Subcutaneous abdominal adipose tissue (tissue), 5 donors: ENCODE measurements around the gene FMN1.
A peak's percentile ranks its signal among the peaks of the same experiment; 100 is the strongest.

Source experiments
- H3K27ac ChIP-seq: one replicate; pipeline ENCODE4 v1.7.0; 2013; ENCODE audit warnings: low read depth, mild to moderate bottlenecking, inconsistent platforms, low read length, moderate library complexity
- H3K27me3 ChIP-seq, 5 donors: one replicate each; pipeline ENCODE4 v1.7.0; 2013; ENCODE audit warnings: low read length in 5 of 5, inconsistent platforms in 1 of 5; ENCODE audit not compliant: control insufficient read depth in 5 of 5, insufficient read depth in 4 of 5
- H3K36me3 ChIP-seq, 5 donors: one replicate each; pipeline ENCODE4 v1.7.0; 2013; ENCODE audit warnings: low read length in 5 of 5; ENCODE audit not compliant: control insufficient read depth in 5 of 5, insufficient read depth in 5 of 5
- H3K4me1 ChIP-seq, 5 donors: one replicate each; pipeline ENCODE4 v1.7.0; 2013; ENCODE audit warnings: low read length in 5 of 5, mild to moderate bottlenecking in 3 of 5, moderate library complexity in 1 of 5; ENCODE audit not compliant: control insufficient read depth in 5 of 5, insufficient read depth in 5 of 5
- H3K4me3 ChIP-seq, 5 donors: one replicate each; pipeline ENCODE4 v1.7.0; 2013; ENCODE audit warnings: low read length in 5 of 5, low read depth in 1 of 5
- H3K9ac ChIP-seq, 5 donors: one replicate each; pipeline ENCODE4 v1.7.0; 2013; ENCODE audit warnings: low read length in 5 of 5, mild to moderate bottlenecking in 4 of 5, moderate library complexity in 3 of 5
- H3K9me3 ChIP-seq, 5 donors: one replicate each; pipeline ENCODE4 v1.7.0; 2013; ENCODE audit warnings: low read length in 5 of 5; ENCODE audit not compliant: control insufficient read depth in 5 of 5
- donor health status: healthy.
- donor health status: healthy.
- donor health status: healthy.
- donor health status: healthy.
- donor health status: healthy.

The FMN1 gene

DNA sequence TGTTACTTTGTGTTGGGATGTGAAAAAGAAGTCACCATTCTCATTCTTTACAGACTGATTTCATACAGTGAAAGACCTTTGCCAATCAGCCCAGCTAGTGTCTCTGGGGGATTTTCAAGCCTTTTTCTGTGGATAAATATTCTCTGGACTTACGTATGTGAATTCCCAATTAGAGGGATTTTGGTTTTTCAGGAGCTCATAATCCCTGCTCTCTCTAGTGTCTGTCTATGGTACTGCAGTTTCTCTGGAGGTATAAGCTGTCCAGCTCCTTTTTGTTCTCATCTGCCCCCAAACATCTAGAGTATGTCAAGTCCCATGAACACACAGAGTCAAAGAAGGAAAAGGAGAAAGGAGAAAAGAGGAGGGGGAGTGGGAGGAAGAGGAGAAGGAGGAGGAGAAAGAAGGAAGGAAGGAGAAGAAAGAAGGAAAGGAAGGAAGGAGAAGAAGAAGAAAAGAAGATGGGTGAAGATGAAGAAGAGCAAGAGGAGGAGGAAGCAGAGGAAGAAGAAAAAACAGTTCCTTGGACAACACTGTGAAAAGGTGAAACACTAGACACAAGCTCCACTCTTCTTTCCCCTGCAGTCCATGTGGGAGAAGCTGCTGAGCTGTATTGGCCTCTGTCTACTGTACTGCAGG is 258.1 kb downstream of the FMN1 start:
- Histone ChIP-seq H3K36me3 (no peaks in the 10 kb centered on the region), H3K9ac (no peak overlapping the region), H3K27ac (no peak overlapping the region), H3K4me1 (no peaks in the 10 kb centered on the region), H3K4me3 (no peak overlapping the region), H3K27me3 (no peaks in the 10 kb centered on the region), H3K9me3 (no peaks in the 10 kb centered on the region)

DNA sequence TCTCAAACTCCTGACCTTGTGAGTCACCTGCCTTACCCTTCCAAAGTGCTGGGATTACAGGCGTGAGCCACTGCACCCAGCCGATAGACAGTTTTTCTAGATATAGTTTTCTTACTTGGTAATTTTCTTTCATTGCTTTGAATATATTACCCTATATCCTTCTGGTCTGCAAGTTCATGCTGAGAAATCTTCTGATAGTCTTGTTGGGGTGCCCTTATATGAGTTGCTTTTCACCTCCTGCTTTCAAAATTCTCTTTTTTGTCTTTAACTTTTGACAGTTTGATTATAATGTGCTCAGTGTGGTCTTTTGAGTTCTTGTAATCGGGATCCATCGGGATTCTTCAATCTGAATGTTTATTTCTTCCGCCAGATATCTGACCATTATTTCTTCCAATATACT is 259.4 kb downstream of the FMN1 start:
- no peaks in the 10 kb centered on the region for H3K4me1 ChIP-seq
- H3K27ac ChIP-seq = no peak overlapping the region
- no peaks in the 10 kb centered on the region for H3K27me3 ChIP-seq

DNA sequence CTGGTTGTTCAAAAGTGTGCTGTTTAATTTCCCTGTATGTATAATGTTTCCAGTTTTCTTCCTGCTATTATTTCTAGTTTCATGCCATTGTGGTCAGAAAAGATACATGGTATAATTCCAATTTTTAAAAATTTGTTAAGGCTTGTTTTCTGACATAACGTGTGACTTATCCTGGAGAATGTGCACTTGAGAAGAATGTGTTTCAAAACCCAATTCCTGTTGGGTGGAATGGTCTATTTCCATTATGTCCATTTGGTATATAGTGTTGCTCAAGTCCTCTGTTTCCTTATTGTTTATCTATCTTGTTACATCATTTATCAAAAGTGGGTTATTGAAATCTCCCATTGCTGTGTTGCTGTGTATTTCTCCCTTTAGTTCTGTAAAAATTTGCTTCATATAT is 261.3 kb downstream of the FMN1 start:
- H3K9me3 ChIP-seq = peaks cover 0 to 5% (median 0%) of the 10 kb centered on the region in 5 donors

More for the DNA sequence above, 259.4 kb downstream of the FMN1 start:
- no peak overlapping the region for H3K9ac ChIP-seq
- no peaks in the 10 kb centered on the region for H3K36me3 ChIP-seq
- H3K4me3 ChIP-seq = no peak overlapping the region
- peaks cover 0 to 5% (median 0%) of the 10 kb centered on the region in 5 donors for H3K9me3 ChIP-seq

DNA sequence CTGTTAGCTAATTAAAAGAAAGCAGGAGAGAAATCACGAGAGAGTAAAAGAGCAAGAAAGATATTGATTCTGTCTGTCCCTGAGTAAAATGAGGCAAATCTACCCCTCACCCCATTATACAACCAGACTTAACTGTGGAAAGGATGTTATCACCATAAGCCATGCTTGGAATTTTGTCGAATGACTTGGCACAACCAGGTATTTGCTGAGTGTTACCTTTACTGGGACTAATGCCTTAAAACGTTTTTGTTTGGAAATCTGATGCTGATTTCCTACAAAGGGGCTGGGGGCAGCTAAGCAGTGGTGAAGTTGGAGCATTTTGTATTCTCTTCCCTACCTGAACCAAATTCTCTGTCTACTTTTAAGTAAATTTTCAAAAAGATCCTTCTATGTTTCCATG is 265.6 kb downstream of the FMN1 start:
- Histone ChIP-seq H3K4me3 (no peak overlapping the region), H3K27me3 (no peaks in the 10 kb centered on the region), H3K36me3 (no peaks in the 10 kb centered on the region), H3K4me1 (no peaks in the 10 kb centered on the region), H3K9me3 (peaks cover 0 to 5% (median 0%) of the 10 kb centered on the region in 5 donors), H3K27ac (no peak overlapping the region), H3K9ac (no peak overlapping the region)

More for the DNA sequence above, 261.3 kb downstream of the FMN1 start:
- Histone ChIP-seq H3K36me3 (no peaks in the 10 kb centered on the region), H3K4me3 (no peak overlapping the region), H3K4me1 (no peaks in the 10 kb centered on the region), H3K27ac (no peak overlapping the region), H3K27me3 (no peaks in the 10 kb centered on the region), H3K9ac (no peak overlapping the region)

DNA sequence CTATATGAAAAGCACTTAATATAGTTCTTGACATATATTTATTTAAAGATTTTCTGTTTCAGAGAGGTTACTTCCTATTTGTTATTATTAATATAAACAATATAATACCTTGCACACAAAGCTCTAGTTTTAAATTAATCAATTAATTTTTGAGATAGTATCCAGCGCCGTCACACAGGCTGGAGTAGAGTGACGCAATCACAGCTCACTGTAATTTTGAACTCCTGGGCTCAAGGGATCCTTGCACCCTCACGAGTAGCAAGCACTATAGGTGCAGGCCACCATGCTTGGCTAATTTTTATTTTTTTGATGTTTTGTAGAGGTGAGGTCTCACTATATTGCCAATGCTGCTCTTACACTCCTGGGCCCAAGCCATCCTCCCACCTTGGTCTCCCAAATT is 267.4 kb downstream of the FMN1 start:
- Histone ChIP-seq H3K27ac (no peak overlapping the region), H3K36me3 (no peaks in the 10 kb centered on the region), H3K4me3 (no peak overlapping the region), H3K4me1 (no peaks in the 10 kb centered on the region), H3K27me3 (no peaks in the 10 kb centered on the region), H3K9ac (no peak overlapping the region), H3K9me3 (peaks cover 0 to 5% (median 0%) of the 10 kb centered on the region in 5 donors)

DNA sequence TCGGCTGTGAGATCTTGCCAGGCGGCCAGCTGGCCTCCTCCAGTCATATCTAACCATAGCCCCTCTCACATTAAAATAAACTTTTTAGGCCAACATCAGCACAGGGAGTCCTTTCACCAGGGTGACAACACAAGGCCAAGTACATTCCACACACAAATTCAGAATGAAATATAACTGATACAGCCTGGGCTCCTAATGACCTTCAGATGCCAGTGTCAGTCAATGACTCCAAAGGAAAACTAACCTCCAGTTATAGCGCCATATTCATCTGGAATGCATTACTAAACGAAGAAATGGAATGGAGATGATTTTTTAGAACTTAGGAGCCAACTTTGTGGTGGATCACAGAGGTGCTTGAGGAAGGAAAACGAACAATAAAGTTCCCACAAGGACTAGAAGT is 271.3 kb downstream of the FMN1 start:
- Histone ChIP-seq H3K9ac (no peak overlapping the region), H3K36me3 (no peaks in the 10 kb centered on the region), H3K4me1 (no peaks in the 10 kb centered on the region), H3K27ac (no peak overlapping the region), H3K9me3 (no peaks in the 10 kb centered on the region), H3K4me3 (no peak overlapping the region), H3K27me3 (no peaks in the 10 kb centered on the region)

DNA sequence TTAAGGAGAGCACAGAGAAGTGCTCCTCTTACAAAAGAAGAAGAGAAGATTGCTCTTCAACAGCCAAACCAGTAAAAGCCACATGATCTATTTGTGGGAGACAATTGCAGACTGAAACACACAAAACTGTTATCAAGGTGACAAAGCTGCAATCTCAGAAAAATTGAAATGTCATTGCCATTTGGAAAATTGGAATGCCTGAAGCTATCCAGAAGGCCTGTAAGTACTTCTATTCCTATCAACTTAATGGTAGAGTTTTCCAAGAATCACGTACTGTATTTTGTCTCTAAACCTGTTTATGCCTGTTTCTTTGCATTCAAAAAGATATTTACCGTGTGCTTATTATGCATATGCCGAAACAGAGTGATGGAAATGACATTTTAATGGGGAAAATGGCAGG is 272.0 kb downstream of the FMN1 start:
- no peak overlapping the region for H3K4me3 ChIP-seq
- no peaks in the 10 kb centered on the region for H3K27me3 ChIP-seq
- no peaks in the 10 kb centered on the region for H3K9me3 ChIP-seq
- no peaks in the 10 kb centered on the region for H3K36me3 ChIP-seq
- H3K4me1 ChIP-seq = no peaks in the 10 kb centered on the region
- H3K27ac ChIP-seq = no peak overlapping the region
- no peak overlapping the region for H3K9ac ChIP-seq

DNA sequence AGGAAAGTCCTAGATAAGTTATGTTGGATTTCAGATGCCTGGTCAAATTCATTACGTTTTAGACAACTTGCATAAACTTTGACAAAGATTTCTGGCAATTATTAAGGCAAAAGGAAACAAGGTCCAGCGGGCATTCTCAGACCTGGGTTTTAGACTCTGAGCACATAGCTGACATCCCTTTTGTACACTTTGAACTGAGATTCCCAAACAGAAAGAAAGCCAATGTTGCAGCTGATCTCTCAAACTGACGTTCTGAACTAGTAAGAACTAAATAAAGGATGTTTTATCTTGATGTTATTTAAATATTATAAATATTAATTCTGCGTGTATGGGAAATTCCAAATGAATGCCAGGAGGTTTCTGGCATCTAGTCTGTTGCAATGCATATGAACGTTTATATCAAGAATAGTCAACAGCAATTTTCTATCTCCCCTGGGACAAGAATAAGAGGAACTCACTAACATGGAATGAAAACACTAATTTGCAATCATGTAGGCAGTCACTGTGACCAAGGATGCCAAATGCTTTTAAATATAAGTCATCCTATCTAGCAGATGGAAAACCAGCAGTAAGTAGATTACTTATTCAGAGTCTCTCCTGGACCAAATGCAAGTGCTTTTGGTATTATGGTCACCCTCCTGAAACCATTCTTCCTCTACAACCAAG is 274.6 kb downstream of the FMN1 start:
- H3K27me3 ChIP-seq = no peaks in the 10 kb centered on the region
- no peaks in the 10 kb centered on the region for H3K36me3 ChIP-seq
- no peak overlapping the region for H3K9ac ChIP-seq
- H3K4me3 ChIP-seq = no peak overlapping the region
- no peaks in the 10 kb centered on the region for H3K4me1 ChIP-seq
- no peaks in the 10 kb centered on the region for H3K9me3 ChIP-seq
- H3K27ac ChIP-seq = no peak overlapping the region

DNA sequence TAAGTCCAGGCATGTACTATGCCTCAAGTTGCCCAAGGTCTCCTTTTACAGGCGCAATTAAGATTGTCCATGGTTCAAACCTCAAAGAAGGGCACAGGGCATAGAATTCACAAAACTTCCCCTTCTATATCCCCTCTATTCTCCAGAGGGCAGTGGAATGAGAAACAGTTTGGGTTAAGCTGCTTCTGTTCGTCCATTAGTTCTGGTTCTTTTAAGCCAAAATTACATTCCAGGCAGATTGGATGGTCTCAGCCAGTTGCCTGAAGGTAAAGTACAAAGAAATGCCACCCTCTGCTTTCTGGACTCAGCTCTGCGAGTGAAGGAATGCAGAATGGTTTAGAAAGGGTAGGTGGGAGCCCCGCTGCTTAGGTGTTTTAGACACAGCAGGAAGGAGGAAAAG is 276.0 kb downstream of the FMN1 start:
- H3K27me3 ChIP-seq = no peaks in the 10 kb centered on the region
- no peaks in the 10 kb centered on the region for H3K36me3 ChIP-seq
- H3K4me1 ChIP-seq = no peaks in the 10 kb centered on the region
- peak overlapping the region in 1 of 5 donors; percentile 18 for H3K9ac ChIP-seq
- H3K27ac ChIP-seq = no peak overlapping the region
- H3K9me3 ChIP-seq = no peaks in the 10 kb centered on the region
- H3K4me3 ChIP-seq = no peak overlapping the region

DNA sequence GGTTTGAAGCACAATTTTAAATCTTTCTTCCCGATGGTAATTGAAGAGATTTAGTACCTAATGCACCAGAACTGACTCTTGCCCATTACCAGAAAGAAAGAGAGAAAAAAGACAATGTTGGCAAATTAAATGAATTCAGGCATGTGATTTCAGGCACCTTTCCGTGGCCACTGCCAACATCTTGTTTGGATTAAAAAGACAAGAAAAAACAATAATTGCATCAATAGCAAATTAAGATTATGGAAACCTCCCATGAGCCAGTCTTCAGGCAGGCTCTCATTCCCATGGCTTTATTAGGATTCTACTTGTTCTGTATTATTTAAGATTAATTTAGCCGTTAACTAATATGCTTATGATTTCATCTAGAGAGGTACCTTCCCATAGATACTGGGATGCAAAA is 283.7 kb downstream of the FMN1 start:
- no peaks in the 10 kb centered on the region for H3K9me3 ChIP-seq
- H3K4me3 ChIP-seq = no peak overlapping the region
- H3K36me3 ChIP-seq = no peaks in the 10 kb centered on the region
- no peak overlapping the region for H3K9ac ChIP-seq
- no peaks in the 10 kb centered on the region for H3K27me3 ChIP-seq
- H3K27ac ChIP-seq = no peak overlapping the region
- H3K4me1 ChIP-seq = peaks cover 0 to 9% (median 5%) of the 10 kb centered on the region in 5 donors
